ENCODE data around the gene XXYLT1. TPM values are rescaled to one million over a fixed set of nuclear protein-coding genes. Genes with fewer than 3 reads are reported as not detected.

Gene XXYLT1
- total RNA-seq, 1 experiment from 2014 or later = 23.4 TPM

DNA sequence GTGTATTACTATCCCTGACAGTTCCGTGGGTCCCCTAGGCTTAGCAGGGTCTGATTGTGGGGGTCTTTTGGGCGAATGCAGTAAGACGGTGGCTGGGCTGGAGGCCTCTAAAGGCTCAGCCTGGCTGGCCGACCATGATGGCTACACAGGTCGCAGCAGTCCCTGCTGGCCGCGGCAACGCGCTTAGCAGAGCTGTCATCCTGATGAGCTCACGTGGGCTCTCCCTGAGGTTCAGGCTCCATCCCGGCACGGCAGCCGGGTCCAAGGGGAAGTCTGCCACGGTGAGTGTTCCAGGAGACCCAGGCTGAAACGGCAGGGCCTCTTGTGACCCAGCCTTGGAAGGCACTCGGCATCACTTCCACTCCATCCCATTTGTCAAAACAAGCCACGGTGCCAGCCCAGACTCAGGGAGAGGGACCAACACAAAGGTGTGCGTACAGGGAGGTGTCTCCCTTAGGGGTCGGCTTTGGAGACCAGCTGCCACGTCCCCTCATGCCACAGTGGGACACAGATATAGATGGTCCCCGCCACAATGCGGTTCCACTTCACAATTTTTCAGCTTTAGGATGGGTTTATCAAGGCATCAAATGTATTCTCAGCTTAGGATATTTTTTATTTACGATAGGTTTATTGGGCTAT lies 101.8 kb downstream of the XXYLT1 start:
- H3K4me3 Mint-ChIP-seq = no peak overlapping the region
- H3K4me1 Mint-ChIP-seq = peaks cover 15% of the 10 kb centered on the region
- POLR2A ChIA-PET = no interaction called here
- no peak overlapping the region for H3K27ac Mint-ChIP-seq
- DNase-seq (ENCODE audit: low spot score) (no peak), ATAC-seq (no peak)
- no peaks in the 10 kb centered on the region for H3K27me3 Mint-ChIP-seq (ENCODE audit: low read depth)
- no peaks in the 10 kb centered on the region for H3K36me3 Mint-ChIP-seq
- H3K9me3 Mint-ChIP-seq = no peaks in the 10 kb centered on the region; the same call in 1 of the 2 replicates
- CTCF ChIA-PET = no interaction called here
- TF ChIP-seq, protein P1, sequence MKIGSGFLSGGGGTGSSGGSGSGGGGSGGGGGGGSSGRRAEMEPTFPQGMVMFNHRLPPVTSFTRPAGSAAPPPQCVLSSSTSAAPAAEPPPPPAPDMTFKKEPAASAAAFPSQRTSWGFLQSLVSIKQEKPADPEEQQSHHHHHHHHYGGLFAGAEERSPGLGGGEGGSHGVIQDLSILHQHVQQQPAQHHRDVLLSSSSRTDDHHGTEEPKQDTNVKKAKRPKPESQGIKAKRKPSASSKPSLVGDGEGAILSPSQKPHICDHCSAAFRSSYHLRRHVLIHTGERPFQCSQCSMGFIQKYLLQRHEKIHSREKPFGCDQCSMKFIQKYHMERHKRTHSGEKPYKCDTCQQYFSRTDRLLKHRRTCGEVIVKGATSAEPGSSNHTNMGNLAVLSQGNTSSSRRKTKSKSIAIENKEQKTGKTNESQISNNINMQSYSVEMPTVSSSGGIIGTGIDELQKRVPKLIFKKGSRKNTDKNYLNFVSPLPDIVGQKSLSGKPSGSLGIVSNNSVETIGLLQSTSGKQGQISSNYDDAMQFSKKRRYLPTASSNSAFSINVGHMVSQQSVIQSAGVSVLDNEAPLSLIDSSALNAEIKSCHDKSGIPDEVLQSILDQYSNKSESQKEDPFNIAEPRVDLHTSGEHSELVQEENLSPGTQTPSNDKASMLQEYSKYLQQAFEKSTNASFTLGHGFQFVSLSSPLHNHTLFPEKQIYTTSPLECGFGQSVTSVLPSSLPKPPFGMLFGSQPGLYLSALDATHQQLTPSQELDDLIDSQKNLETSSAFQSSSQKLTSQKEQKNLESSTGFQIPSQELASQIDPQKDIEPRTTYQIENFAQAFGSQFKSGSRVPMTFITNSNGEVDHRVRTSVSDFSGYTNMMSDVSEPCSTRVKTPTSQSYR (CRISPR knock-in tag; IDR thresholded peaks at IDR 0.05) = no peak
- TF ChIP-seq, protein P2, sequence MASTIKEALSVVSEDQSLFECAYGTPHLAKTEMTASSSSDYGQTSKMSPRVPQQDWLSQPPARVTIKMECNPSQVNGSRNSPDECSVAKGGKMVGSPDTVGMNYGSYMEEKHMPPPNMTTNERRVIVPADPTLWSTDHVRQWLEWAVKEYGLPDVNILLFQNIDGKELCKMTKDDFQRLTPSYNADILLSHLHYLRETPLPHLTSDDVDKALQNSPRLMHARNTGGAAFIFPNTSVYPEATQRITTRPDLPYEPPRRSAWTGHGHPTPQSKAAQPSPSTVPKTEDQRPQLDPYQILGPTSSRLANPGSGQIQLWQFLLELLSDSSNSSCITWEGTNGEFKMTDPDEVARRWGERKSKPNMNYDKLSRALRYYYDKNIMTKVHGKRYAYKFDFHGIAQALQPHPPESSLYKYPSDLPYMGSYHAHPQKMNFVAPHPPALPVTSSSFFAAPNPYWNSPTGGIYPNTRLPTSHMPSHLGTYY (CRISPR knock-in tag; IDR thresholded peaks at IDR 0.05) = no peak
- TF ChIP-seq ESRRA (CRISPR knock-in tag; IDR thresholded peaks at IDR 0.05; ENCODE audit: borderline replicate concordance) (no peak), NFYB (CRISPR knock-in tag; conservative IDR thresholded peaks at IDR 0.05; ENCODE audit: low read depth) (no peak), NR3C1 (CRISPR knock-in tag; conservative IDR thresholded peaks at IDR 0.05; ENCODE audit: low read depth) (no peak), NR2C2 (CRISPR knock-in tag; IDR thresholded peaks at IDR 0.05) (no peak), ATF1 (CRISPR knock-in tag; IDR thresholded peaks at IDR 0.05) (no peak), ZNF671 (CRISPR knock-in tag; IDR thresholded peaks at IDR 0.05) (no peak), CREM (CRISPR knock-in tag; IDR thresholded peaks at IDR 0.05) (no peak), SMAD4 (CRISPR knock-in tag; IDR thresholded peaks at IDR 0.05) (no peak)
- TF ChIP-seq, protein P3, sequence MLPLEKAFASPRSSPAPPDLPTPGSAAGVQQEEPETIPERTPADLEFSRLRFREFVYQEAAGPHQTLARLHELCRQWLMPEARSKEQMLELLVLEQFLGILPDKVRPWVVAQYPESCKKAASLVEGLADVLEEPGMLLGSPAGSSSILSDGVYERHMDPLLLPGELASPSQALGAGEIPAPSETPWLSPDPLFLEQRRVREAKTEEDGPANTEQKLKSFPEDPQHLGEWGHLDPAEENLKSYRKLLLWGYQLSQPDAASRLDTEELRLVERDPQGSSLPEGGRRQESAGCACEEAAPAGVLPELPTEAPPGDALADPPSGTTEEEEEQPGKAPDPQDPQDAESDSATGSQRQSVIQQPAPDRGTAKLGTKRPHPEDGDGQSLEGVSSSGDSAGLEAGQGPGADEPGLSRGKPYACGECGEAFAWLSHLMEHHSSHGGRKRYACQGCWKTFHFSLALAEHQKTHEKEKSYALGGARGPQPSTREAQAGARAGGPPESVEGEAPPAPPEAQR (CRISPR knock-in tag; IDR thresholded peaks at IDR 0.05) = no peak
- TF ChIP-seq, protein P4, sequence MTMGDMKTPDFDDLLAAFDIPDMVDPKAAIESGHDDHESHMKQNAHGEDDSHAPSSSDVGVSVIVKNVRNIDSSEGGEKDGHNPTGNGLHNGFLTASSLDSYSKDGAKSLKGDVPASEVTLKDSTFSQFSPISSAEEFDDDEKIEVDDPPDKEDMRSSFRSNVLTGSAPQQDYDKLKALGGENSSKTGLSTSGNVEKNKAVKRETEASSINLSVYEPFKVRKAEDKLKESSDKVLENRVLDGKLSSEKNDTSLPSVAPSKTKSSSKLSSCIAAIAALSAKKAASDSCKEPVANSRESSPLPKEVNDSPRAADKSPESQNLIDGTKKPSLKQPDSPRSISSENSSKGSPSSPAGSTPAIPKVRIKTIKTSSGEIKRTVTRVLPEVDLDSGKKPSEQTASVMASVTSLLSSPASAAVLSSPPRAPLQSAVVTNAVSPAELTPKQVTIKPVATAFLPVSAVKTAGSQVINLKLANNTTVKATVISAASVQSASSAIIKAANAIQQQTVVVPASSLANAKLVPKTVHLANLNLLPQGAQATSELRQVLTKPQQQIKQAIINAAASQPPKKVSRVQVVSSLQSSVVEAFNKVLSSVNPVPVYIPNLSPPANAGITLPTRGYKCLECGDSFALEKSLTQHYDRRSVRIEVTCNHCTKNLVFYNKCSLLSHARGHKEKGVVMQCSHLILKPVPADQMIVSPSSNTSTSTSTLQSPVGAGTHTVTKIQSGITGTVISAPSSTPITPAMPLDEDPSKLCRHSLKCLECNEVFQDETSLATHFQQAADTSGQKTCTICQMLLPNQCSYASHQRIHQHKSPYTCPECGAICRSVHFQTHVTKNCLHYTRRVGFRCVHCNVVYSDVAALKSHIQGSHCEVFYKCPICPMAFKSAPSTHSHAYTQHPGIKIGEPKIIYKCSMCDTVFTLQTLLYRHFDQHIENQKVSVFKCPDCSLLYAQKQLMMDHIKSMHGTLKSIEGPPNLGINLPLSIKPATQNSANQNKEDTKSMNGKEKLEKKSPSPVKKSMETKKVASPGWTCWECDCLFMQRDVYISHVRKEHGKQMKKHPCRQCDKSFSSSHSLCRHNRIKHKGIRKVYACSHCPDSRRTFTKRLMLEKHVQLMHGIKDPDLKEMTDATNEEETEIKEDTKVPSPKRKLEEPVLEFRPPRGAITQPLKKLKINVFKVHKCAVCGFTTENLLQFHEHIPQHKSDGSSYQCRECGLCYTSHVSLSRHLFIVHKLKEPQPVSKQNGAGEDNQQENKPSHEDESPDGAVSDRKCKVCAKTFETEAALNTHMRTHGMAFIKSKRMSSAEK (CRISPR knock-in tag; IDR thresholded peaks at IDR 0.05; ENCODE audit: borderline replicate concordance) = no peak
- TF ChIP-seq, protein P5, sequence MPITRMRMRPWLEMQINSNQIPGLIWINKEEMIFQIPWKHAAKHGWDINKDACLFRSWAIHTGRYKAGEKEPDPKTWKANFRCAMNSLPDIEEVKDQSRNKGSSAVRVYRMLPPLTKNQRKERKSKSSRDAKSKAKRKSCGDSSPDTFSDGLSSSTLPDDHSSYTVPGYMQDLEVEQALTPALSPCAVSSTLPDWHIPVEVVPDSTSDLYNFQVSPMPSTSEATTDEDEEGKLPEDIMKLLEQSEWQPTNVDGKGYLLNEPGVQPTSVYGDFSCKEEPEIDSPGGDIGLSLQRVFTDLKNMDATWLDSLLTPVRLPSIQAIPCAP (CRISPR knock-in tag; IDR thresholded peaks at IDR 0.05) = no peak
- TF ChIP-seq, protein P6, sequence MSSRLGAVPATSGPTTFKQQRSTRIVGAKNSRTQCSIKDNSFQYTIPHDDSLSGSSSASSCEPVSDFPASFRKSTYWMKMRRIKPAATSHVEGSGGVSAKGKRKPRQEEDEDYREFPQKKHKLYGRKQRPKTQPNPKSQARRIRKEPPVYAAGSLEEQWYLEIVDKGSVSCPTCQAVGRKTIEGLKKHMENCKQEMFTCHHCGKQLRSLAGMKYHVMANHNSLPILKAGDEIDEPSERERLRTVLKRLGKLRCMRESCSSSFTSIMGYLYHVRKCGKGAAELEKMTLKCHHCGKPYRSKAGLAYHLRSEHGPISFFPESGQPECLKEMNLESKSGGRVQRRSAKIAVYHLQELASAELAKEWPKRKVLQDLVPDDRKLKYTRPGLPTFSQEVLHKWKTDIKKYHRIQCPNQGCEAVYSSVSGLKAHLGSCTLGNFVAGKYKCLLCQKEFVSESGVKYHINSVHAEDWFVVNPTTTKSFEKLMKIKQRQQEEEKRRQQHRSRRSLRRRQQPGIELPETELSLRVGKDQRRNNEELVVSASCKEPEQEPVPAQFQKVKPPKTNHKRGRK (CRISPR knock-in tag; IDR thresholded peaks at IDR 0.05; ENCODE audit: borderline replicate concordance) = no peak
- TF ChIP-seq, protein P7, sequence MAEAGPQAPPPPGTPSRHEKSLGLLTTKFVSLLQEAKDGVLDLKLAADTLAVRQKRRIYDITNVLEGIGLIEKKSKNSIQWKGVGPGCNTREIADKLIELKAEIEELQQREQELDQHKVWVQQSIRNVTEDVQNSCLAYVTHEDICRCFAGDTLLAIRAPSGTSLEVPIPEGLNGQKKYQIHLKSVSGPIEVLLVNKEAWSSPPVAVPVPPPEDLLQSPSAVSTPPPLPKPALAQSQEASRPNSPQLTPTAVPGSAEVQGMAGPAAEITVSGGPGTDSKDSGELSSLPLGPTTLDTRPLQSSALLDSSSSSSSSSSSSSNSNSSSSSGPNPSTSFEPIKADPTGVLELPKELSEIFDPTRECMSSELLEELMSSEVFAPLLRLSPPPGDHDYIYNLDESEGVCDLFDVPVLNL (CRISPR knock-in tag; IDR thresholded peaks at IDR 0.05; ENCODE audit: borderline replicate concordance, low read depth) = no peak

Measured in WTC11 (cell line).